ENCODE measurements around the gene SRXN1.
A peak's percentile ranks its signal among the peaks of the same experiment; 100 is the strongest.
"Not testable (repeated sequence)": the region's sequence is repeated elsewhere in the genome, so short reads cannot be mapped to it uniquely, and the experiment has no call there.

Gene SRXN1

DNA sequence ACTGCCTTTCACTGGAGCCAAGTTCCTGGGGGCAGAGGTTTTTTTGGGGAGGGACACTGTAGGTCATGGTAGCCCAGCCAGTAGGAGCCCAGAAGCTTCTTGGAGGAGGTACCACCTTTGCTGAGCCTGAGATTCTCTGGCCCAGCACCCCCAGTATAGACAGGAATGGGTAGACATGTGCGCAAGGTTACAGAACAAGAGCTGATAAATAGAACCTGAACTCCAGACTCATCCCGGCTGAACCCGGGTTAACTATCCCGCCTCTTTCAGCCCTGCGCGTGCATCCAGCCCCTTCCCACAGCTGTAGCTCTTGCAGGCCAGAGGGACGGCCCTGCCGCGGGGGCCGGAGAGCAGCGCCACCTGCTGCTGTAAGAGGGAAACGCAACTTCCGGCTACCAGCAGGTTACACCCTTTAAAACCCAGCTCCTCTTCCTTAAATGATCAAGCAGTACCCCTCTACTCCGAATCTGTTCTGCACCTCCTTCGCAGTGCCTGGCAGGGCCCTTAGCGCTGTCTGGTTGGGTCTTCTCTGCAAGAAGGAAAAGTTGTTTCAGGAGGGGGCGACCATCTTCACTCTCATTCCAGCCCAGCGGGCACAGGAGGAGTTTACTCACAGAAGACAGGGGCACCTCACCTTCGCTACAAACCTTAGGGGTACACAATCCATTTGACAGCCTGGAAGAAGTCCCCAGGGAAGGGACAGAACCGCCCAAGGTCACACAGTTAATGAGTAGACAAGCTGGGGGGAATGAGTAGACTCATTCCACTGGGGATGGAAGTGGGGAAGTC is 7.5 kb downstream of the SRXN1 start:
- ATAC-seq (replicated peaks), result peak; percentile 79
- H3K9me3 Mint-ChIP-seq, result no peaks in the 10 kb centered on the region
- H3K27me3 Mint-ChIP-seq, result peaks cover 12 to 15% of the 10 kb centered on the region in 2 donors
- DNase-seq, result peak; percentile 57 to 66 (median 65)
- H3K36me3 Mint-ChIP-seq (ENCODE audit: insufficient read depth), result peaks cover 3% of the 10 kb centered on the region
- no peak overlapping the region for H3K4me3 Mint-ChIP-seq
- H3K27ac Mint-ChIP-seq, result no peak overlapping the region
- peaks cover 17 to 22% of the 10 kb centered on the region in 2 donors for H3K4me1 Mint-ChIP-seq (ENCODE audit: low read depth in 2 of 2)

DNA sequence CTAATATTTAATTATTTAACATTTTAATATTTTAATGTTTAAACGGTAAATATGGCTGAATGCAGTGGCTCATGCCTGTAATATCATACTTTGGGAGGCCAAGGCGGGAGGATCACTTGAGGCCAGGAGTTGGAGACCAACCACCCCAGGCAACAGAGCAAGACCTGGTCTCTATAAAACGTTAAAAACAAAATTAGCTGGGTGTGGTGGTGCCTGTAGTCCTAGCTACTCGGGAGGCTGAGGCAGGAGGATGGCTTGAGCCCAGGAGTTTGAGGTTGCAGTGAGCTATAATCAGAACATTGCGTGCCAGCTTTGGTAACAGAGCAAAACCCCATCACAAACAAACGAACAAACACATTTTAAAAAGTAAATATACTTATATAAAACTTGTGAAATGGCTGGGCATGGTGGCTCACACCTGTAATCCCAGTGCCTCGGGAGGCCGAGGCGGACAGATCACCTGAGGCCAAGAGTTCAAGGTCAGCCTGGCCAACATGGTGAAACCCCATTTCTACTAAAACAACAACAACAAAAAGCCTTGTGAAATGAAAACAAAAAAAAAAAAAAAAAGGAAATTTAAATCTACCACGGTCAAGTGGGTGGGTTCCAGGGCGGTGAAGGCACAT is 8.2 kb downstream of the SRXN1 start:
- ATAC-seq (replicated peaks) (no peak), DNase-seq (no peak)
- Mint-ChIP-seq H3K36me3 (ENCODE audit: insufficient read depth) (peaks cover 3% of the 10 kb centered on the region), H3K27ac (no peak overlapping the region), H3K4me3 (no peak overlapping the region), H3K9me3 (no peaks in the 10 kb centered on the region), H3K27me3 (peaks cover 12 to 15% of the 10 kb centered on the region in 2 donors), H3K4me1 (ENCODE audit: low read depth in 2 of 2) (peaks cover 11 to 17% of the 10 kb centered on the region in 2 donors)

DNA sequence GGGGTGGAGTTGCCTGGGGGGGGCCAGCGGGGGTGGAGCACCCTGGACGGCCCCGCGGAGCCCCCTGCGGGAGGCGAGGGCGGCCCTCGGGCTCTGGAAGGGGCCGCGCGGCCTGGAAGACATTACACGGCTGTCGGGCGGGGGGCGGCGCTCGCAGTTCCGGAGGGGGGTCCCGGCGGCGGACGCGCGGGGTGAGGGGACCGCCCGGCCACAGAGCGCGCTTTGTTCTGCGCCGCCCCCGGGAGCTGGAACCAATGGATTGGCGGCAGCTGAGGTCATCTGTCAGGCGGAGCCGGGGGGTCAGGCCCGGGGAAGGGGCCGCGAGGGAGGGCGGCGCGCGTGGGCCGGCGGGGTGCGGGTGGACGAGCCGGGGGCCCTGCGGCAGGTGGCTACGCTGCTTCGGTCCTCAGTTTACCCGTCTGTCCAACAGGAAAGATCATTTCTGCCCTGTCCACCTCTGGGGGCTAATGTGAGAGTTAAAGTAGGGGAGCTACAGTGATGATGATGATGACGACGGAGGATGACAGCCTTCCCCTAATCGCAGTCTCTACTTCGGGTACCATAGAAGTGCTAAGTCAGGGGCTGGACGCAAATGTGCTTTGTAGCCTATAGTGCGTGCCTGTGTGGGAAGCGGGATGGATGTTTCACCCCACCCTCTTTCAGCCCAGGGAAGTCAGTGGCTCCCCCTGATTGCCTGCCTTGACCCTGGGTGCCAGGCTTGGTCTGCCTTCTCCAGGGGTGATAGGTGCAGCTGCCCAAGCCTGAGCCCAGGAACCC is 10.4 kb downstream of the SRXN1 start:
- peaks cover 7 to 16% of the 10 kb centered on the region in 2 donors for H3K4me1 Mint-ChIP-seq (ENCODE audit: low read depth in 2 of 2)
- no peaks in the 10 kb centered on the region for H3K9me3 Mint-ChIP-seq
- peaks cover 12 to 15% of the 10 kb centered on the region in 2 donors for H3K27me3 Mint-ChIP-seq
- DNase-seq, result no peak
- ATAC-seq (replicated peaks), result no peak
- H3K27ac Mint-ChIP-seq, result no peak overlapping the region
- H3K36me3 Mint-ChIP-seq (ENCODE audit: insufficient read depth), result no peaks in the 10 kb centered on the region
- H3K4me3 Mint-ChIP-seq, result no peak overlapping the region

- H3K36me3 Mint-ChIP-seq (ENCODE audit: insufficient read depth); ATAC-seq (replicated peaks); DNase-seq; H3K9me3 Mint-ChIP-seq; H3K4me3 Mint-ChIP-seq; H3K27ac Mint-ChIP-seq: not testable (repeated sequence)
- Mint-ChIP-seq H3K4me1 (ENCODE audit: low read depth in 2 of 2) (peaks cover 7 to 16% of the 10 kb centered on the region in 2 donors), H3K27me3 (peaks cover 12 to 15% of the 10 kb centered on the region in 2 donors)
These were observed 11.0 kb downstream of the SRXN1 start for GRCh38 chr20:642013-642397.

DNA sequence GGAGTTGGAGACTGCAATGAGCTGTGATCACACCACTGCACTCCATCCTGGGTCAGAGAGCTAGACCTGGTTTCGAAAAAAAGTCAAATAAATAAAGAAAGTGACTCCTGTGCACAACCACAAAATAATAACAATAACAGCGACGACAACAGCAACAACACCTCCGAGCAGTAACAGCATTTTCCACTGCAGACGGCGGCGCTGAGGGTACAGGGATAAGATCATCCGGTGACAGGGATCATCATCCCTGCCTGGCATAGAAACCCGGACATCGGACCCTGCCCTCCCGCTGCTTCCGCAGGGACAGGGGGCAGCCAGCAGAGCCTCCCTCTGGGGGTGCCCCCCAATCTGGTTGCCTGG is 11.5 kb downstream of the SRXN1 start:
- peaks cover 7 to 16% of the 10 kb centered on the region in 2 donors for H3K4me1 Mint-ChIP-seq (ENCODE audit: low read depth in 2 of 2)
- peak overlapping the region in 1 of 2 donors; percentile 53 for H3K4me3 Mint-ChIP-seq
- H3K27ac Mint-ChIP-seq, result peak overlapping the region; percentile 38 to 53
- ATAC-seq (replicated peaks) (no peak), DNase-seq (no peak)
- H3K36me3 Mint-ChIP-seq (ENCODE audit: insufficient read depth), result no peaks in the 10 kb centered on the region
- peaks cover 12 to 15% of the 10 kb centered on the region in 2 donors for H3K27me3 Mint-ChIP-seq
- no peaks in the 10 kb centered on the region for H3K9me3 Mint-ChIP-seq

GRCh38 chr20:640674-641515 is 12.1 kb downstream of the SRXN1 start:
- DNase-seq (no peak), ATAC-seq (replicated peaks) (no peak)
- Mint-ChIP-seq H3K27ac (peak overlapping the region; percentile 38 to 53), H3K27me3 (peaks cover 12 to 16% of the 10 kb centered on the region in 2 donors), H3K36me3 (ENCODE audit: insufficient read depth) (no peaks in the 10 kb centered on the region), H3K9me3 (no peaks in the 10 kb centered on the region), H3K4me3 (peak overlapping the region in 1 of 2 donors; percentile 53), H3K4me1 (ENCODE audit: low read depth in 2 of 2) (peaks cover 5 to 14% of the 10 kb centered on the region in 2 donors)

GRCh38 chr20:638579-638978 is 14.4 kb downstream of the SRXN1 start:
- Mint-ChIP-seq H3K36me3 (ENCODE audit: insufficient read depth) (no peaks in the 10 kb centered on the region), H3K4me1 (ENCODE audit: low read depth in 2 of 2) (peaks cover 0 to 8% of the 10 kb centered on the region in 2 donors), H3K9me3 (no peaks in the 10 kb centered on the region), H3K4me3 (no peak overlapping the region), H3K27ac (no peak overlapping the region), H3K27me3 (peaks cover 18 to 34% of the 10 kb centered on the region in 2 donors)
- DNase-seq, result no peak
- ATAC-seq (replicated peaks), result no peak

DNA sequence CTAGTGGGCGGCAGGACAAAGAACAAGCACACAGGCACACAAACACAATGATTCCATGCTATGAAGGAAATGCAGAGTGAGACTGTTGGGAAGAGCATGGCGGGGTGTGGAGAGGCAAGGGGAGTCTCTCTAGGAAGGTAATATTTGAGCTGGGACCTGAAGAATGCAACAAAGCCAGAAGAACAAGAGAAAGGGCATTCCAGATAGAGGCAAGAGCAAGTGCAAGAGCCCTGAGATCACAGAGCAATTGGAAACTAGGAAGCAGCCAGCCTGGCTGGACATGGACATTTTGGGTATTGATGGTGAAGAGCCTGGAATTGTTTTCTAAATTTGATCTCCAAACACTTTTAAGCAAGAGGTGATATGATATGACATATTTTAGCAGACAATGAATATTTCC is 15.4 kb downstream of the SRXN1 start:
- Mint-ChIP-seq H3K27me3 (peaks cover 17 to 32% of the 10 kb centered on the region in 2 donors), H3K4me1 (ENCODE audit: low read depth in 2 of 2) (peaks cover 0 to 4% of the 10 kb centered on the region in 2 donors), H3K36me3 (ENCODE audit: insufficient read depth) (no peaks in the 10 kb centered on the region), H3K9me3 (no peaks in the 10 kb centered on the region), H3K27ac (no peak overlapping the region), H3K4me3 (no peak overlapping the region)
- ATAC-seq (replicated peaks) (no peak), DNase-seq (no peak)

GRCh38 chr20:635893-636338 is 17.1 kb downstream of the SRXN1 start:
- H3K4me1 Mint-ChIP-seq (ENCODE audit: low read depth in 2 of 2), result no peaks in the 10 kb centered on the region
- H3K27ac Mint-ChIP-seq, result no peak overlapping the region
- H3K9me3 Mint-ChIP-seq, result no peaks in the 10 kb centered on the region
- no peak overlapping the region for H3K4me3 Mint-ChIP-seq
- H3K36me3 Mint-ChIP-seq (ENCODE audit: insufficient read depth), result no peaks in the 10 kb centered on the region
- ATAC-seq (replicated peaks), result no peak
- no peak for DNase-seq
- peaks cover 15 to 46% of the 10 kb centered on the region in 2 donors for H3K27me3 Mint-ChIP-seq

DNA sequence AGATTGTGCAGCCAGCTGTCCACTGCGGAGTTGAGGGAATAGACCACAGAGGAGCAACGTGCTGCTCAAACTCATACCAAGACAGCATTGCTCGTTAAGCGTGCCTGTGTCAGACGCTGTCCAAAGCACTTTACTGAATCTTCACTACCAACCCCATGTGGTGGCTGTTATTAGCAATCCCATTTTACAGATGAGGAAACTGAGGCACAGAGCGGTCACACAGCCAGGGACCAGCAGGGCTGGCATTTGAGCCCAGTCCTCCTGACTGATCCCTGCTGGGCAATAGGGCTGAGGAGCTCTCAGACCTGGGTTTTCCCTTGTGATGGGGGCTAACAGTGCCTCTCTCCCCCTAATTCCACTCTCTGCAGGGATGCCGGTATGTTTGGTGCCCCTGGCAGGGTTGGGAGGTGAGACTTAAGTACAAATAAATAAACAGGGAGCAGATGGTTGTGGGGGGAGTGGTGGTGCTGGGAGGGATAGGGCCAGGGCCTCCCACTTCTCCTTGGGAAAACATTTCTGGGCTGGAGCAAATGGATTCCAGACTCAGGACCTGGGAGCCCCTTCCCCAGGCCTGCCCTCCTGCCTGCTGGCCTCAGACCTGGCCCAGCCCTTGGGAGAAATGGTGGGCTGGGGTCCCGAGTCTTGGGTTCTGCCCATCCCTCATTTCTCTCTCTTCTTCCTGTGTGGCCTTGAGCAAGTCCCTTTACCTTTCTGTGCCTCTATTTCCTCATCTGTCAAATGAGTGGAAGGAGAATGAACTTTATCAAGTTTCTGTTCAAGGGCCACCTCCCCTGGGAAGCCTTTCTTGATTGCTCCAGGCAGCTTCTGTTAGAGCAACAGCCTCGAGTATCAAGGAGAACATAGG is 17.7 kb downstream of the SRXN1 start:
- no peak overlapping the region for H3K27ac Mint-ChIP-seq
- peaks cover 21 to 53% of the 10 kb centered on the region in 2 donors for H3K27me3 Mint-ChIP-seq
- H3K9me3 Mint-ChIP-seq, result no peaks in the 10 kb centered on the region
- H3K36me3 Mint-ChIP-seq (ENCODE audit: insufficient read depth), result no peaks in the 10 kb centered on the region
- DNase-seq (no peak), ATAC-seq (replicated peaks) (no peak)
- no peaks in the 10 kb centered on the region for H3K4me1 Mint-ChIP-seq (ENCODE audit: low read depth in 2 of 2)
- no peak overlapping the region for H3K4me3 Mint-ChIP-seq

DNA sequence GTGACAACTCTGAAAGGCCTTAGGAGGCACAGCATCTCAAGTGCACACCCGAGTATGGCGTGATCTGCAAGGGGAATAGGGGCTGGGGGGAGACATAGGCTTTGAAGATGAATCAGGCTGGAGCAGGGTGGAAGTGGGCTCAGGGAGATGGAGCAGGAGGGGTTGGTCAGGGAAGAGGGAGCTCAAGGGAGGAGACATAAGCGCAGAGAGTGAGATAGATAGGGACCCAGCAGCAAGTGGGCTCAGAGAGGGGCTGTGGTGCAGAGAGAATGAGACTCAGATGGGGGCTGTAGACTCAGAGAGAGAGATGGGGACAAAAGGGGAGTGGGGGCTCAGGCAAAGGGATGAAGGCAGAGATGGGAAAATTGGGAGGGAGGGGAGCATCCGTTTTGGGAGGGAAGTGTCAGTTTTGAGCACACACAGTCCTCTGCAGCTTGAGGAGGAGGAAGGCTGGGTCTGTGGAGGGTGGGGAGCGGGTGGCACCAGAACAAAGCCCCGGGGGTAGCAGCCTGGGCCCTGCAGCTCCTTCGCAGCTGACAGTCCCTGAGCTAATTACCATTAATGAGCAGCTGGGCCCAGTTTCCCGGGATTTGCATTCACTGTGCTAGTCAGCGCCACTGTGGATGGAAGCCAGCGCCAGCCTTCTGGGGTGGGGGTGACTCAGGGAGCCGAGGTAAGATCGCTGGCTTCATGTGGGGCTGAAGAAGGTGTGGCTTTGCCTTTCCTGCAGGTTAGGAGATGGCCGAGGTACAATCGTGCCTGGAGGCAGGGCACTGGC is 18.7 kb downstream of the SRXN1 start:
- no peaks in the 10 kb centered on the region for H3K36me3 Mint-ChIP-seq (ENCODE audit: insufficient read depth)
- H3K4me3 Mint-ChIP-seq, result no peak overlapping the region
- DNase-seq (no peak), ATAC-seq (replicated peaks) (no peak)
- H3K27me3 Mint-ChIP-seq, result peaks cover 30 to 62% of the 10 kb centered on the region in 2 donors
- H3K4me1 Mint-ChIP-seq (ENCODE audit: low read depth in 2 of 2), result no peaks in the 10 kb centered on the region
- H3K9me3 Mint-ChIP-seq, result no peaks in the 10 kb centered on the region
- no peak overlapping the region for H3K27ac Mint-ChIP-seq

- Mint-ChIP-seq H3K4me1 (ENCODE audit: low read depth in 2 of 2) (no peaks in the 10 kb centered on the region), H3K36me3 (ENCODE audit: insufficient read depth) (no peaks in the 10 kb centered on the region), H3K9me3 (no peaks in the 10 kb centered on the region), H3K4me3 (no peak overlapping the region), H3K27me3 (peaks cover 31 to 83% of the 10 kb centered on the region in 2 donors), H3K27ac (no peak overlapping the region)
- ATAC-seq (replicated peaks), result no peak
- DNase-seq, result no peak
These were observed 21.9 kb downstream of the SRXN1 start for GRCh38 chr20:631101-631500.
